ENCODE measurements around the gene GNAT1.

DNA sequence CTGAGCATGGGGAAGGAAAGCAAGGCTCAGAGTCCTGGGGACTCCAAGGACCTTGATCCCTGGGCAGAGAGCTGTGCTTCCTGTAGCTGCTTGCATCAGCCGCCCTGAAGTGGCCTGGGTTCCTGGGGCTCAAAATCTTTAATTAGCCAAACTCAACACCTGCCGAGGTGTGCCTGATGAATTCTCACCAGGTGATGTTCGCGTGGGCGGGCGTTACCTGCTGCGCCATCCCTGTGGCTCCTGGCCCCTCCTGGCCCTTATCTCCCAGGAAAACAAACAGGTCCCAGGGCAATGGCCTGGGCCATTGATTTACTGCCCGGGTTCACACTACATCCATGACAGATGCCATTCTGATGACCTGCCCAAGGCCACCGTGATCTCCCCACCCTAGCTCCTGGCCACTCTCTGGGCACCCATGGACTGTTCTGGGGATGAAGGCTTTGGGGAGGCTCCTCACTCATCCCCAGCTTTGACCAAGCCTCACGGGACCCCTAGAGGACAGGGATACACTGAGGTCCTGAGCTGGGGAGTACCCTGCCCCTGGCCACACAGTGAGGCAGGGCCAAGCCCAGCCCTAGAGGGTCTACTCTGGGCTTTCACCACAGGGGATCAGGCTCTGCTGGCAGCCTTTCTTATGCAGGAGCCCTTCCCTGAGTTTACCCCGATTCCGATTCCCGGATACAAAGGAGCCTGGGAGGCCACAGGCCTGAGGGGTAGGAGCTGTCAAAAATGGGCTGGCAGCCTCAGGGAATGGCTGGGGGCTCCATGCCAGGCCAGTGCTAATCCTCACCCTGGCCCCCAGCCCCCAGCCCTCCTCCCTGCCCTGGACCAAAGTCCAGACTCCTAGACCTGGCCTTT is 19.3 kb downstream of the GNAT1 start:
- TF ChIP-seq, protein P1, sequence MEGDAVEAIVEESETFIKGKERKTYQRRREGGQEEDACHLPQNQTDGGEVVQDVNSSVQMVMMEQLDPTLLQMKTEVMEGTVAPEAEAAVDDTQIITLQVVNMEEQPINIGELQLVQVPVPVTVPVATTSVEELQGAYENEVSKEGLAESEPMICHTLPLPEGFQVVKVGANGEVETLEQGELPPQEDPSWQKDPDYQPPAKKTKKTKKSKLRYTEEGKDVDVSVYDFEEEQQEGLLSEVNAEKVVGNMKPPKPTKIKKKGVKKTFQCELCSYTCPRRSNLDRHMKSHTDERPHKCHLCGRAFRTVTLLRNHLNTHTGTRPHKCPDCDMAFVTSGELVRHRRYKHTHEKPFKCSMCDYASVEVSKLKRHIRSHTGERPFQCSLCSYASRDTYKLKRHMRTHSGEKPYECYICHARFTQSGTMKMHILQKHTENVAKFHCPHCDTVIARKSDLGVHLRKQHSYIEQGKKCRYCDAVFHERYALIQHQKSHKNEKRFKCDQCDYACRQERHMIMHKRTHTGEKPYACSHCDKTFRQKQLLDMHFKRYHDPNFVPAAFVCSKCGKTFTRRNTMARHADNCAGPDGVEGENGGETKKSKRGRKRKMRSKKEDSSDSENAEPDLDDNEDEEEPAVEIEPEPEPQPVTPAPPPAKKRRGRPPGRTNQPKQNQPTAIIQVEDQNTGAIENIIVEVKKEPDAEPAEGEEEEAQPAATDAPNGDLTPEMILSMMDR (IDR thresholded peaks at IDR 0.05) = no peak
- TF ChIP-seq POLR2A (IDR thresholded peaks at IDR 0.05) = no peak

Measured in breast epithelium (tissue), 3 donors.